NB4 (cell line): ENCODE data around the gene IL2RA.

Experiments
- DNase-seq: peaks from one replicate; pipeline ENCODE4 v3.0.0; 2010; ENCODE audit warnings: low read depth
- H3K4me3 ChIP-seq: one replicate; pipeline ENCODE4 v1.5.1; 2011; ENCODE audit warnings: mild to moderate bottlenecking, low read depth, low read length, moderate library complexity
- MAX ChIP-seq: IDR thresholded peaks from 2 replicates; pipeline ENCODE4 v1.6.1; 2011; ENCODE audit warnings: low read depth, low read length
- MYC ChIP-seq: IDR thresholded peaks from 2 replicates; pipeline ENCODE4 v1.6.1; 2011; ENCODE audit warnings: low read depth, low read length
- POLR2A ChIP-seq: IDR thresholded peaks from 2 replicates; pipeline ENCODE4 v1.6.1; 2011; ENCODE audit warnings: mild to moderate bottlenecking; ENCODE audit not compliant: insufficient read length; ENCODE audit errors: extremely low read depth
- TF ChIP-seq, protein P1 (sequence below): IDR thresholded peaks from one replicate; pipeline ENCODE4 v1.5.1; 2012; ENCODE audit warnings: low read depth, low read length

Gene IL2RA

GRCh38 chr10:6095810-6096570, 33.8 kb upstream of the IL2RA start:
- no peak for DNase-seq
- no peak for TF ChIP-seq POLR2A
- no peak overlapping the region for H3K4me3 ChIP-seq

- no peak overlapping the region for H3K4me3 ChIP-seq
- TF ChIP-seq, protein P1, sequence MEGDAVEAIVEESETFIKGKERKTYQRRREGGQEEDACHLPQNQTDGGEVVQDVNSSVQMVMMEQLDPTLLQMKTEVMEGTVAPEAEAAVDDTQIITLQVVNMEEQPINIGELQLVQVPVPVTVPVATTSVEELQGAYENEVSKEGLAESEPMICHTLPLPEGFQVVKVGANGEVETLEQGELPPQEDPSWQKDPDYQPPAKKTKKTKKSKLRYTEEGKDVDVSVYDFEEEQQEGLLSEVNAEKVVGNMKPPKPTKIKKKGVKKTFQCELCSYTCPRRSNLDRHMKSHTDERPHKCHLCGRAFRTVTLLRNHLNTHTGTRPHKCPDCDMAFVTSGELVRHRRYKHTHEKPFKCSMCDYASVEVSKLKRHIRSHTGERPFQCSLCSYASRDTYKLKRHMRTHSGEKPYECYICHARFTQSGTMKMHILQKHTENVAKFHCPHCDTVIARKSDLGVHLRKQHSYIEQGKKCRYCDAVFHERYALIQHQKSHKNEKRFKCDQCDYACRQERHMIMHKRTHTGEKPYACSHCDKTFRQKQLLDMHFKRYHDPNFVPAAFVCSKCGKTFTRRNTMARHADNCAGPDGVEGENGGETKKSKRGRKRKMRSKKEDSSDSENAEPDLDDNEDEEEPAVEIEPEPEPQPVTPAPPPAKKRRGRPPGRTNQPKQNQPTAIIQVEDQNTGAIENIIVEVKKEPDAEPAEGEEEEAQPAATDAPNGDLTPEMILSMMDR = no peak
- TF ChIP-seq MAX = no peak
- TF ChIP-seq POLR2A = no peak
- TF ChIP-seq MYC = no peak
- no peak for DNase-seq
These were observed 30.6 kb upstream of the IL2RA start for GRCh38 chr10:6092731-6093130.

- H3K4me3 ChIP-seq = peak overlapping the region; percentile 27
- peak; percentile 15 for DNase-seq
- no peak for TF ChIP-seq MAX
- TF ChIP-seq, protein P1 = no peak
- no peak for TF ChIP-seq POLR2A
- TF ChIP-seq MYC = no peak
These were observed 29.5 kb upstream of the IL2RA start for GRCh38 chr10:6091630-6092029.

GRCh38 chr10:6089334-6090219, 27.4 kb upstream of the IL2RA start:
- H3K4me3 ChIP-seq = peak overlapping the region; percentile 80
- peak; percentile 43 for DNase-seq
- TF ChIP-seq MYC (no peak), POLR2A (no peak), MAX (no peak)
- TF ChIP-seq, protein P1 = no peak

DNA sequence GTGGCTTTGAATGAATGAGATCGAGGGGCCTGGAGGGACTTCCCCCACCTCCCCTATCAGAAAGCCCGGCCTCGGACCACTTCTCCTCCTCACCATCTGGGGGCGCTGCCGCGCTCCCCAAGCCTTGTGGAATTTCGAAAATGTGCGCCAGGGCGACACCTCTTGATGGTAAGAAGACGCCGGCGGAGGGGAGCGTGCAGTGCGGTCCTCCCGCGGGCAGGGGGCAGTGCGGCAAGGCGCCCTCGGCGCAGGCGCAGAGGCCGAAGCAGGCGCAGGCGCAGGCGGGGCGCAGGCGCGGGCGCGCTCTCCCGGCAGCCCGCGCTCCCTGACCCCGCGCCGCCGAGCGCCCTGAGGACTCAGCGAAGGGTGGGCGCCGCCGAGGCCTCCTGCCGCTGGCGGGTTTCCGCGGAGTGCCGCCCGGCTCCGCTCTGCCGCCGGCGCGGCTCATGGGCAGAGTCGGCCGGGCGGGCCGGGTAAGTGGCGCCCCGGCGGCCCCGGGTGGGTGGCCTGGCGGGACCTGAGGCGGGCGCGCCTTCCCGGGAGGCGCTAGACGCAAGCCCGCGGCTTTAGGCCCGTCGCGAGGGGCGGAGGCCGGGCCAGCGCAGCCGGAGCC, 26.7 kb upstream of the IL2RA start, which contains the start of gene RBM17:
Gene RBM17 (plus strand): TSS at position 314 of the 613 bp plus-strand sequence. CDS start 8,032 bp downstream, outside the sequence.
- peak within 1 kb of the TSS; percentile 80 for H3K4me3 ChIP-seq
- TF ChIP-seq MYC (peak; percentile 39), POLR2A (peak; percentile 66), MAX (peak; percentile 59; the same call in 1 of the 2 replicates)
- TF ChIP-seq, protein P1 = peak; percentile 94
- peak; percentile 94 for DNase-seq
